ENCODE measurements around the gene FATE1. TPM values are rescaled to one million over a fixed set of nuclear protein-coding genes. Genes with fewer than 3 reads are reported as not detected.

Gene FATE1
- total and polyA plus RNA-seq, 2 of the 8 experiments (the other 6 are each of a cell fraction or from before 2014, with no cell fraction given) = 0.12 TPM; not detected in 1

DNA sequence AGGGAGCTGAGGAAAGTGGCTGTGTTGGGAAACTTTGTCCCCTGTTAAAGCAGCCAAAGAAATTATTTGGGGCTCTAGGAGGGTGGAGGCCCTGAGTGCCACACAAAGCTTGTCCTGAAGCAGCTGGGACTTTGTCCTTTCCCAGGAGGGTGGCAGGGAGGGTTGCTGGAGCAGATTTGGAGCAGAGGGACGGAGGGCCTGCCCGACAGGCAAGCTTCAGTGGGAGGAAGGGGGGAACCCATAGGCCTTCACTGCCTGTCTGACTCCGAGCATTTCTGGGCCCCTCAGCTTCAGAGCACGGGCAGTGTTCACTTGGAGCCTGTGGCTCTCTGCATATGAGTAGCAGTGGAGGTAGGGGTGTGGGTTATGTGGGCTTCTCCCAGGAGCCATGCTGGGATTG, 11.5 kb downstream of the FATE1 start (continued):
- TF ChIP-seq EP300 (IDR thresholded peaks at IDR 0.05; ENCODE audit: borderline replicate concordance in 1 of 2, low read depth in 2 of 2, low read length in 2 of 2) (no peak), TAF7 (optimal IDR thresholded peaks at IDR 0.05; ENCODE audit: borderline replicate concordance, low read depth, low read length) (no peak), RFX5 (IDR thresholded peaks at IDR 0.05; ENCODE audit: borderline replicate concordance, low read depth, low read length) (no peak)

Data from H1 (cell line).